B cell (primary cell): Measurements from ENCODE around the gene PARD3.

Source experiments
- EZH2 ChIP-seq: IDR thresholded peaks from 2 replicates; pipeline ENCODE4 v1.6.1; 2012; ENCODE audit warnings: borderline replicate concordance, low read depth, mild to moderate bottlenecking, moderate library complexity, low read length; ENCODE audit not compliant: insufficient read depth, poor library complexity, severe bottlenecking
- TF ChIP-seq, protein P1 (sequence below): fragments of 200-600 bp; IDR thresholded peaks from one replicate; pipeline ENCODE4 v1.8.0; 2022; ENCODE audit warnings: antibody characterized with exemption, mild to moderate bottlenecking

DNA sequence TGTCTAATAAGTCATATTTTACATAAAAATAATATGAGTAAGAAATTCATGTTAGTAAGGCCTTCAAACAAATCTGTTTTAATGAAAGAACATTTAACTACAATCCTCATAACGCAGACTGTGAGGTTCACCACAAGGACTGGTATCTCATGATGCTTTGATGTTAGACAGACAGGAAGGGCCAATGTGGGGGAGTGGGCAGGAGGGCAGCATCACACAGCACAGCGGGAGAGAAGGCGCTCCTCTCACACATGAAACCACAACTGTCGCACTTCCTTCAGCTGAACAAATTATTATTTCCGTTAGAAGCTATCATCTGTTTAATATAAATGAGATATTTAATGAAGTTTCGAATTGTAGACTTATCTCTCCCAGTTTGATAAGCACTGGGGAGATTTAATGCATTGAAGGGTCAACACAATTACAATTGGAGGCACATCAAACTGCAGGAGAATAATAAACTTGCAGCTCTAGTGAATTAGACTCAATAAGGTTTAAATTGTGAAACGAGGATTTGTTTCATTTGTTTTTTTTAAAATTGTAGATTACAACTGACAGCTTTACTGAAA lies 466.1 kb downstream of the PARD3 start:
- TF ChIP-seq EZH2 = no peak
- TF ChIP-seq, protein P1, sequence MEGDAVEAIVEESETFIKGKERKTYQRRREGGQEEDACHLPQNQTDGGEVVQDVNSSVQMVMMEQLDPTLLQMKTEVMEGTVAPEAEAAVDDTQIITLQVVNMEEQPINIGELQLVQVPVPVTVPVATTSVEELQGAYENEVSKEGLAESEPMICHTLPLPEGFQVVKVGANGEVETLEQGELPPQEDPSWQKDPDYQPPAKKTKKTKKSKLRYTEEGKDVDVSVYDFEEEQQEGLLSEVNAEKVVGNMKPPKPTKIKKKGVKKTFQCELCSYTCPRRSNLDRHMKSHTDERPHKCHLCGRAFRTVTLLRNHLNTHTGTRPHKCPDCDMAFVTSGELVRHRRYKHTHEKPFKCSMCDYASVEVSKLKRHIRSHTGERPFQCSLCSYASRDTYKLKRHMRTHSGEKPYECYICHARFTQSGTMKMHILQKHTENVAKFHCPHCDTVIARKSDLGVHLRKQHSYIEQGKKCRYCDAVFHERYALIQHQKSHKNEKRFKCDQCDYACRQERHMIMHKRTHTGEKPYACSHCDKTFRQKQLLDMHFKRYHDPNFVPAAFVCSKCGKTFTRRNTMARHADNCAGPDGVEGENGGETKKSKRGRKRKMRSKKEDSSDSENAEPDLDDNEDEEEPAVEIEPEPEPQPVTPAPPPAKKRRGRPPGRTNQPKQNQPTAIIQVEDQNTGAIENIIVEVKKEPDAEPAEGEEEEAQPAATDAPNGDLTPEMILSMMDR = no peak
